DND-41 (cell line): Measurements from ENCODE around the gene BCAS3.

ENCODE experiments used
- ATAC-seq: fragments of 200-7000 bp; cut with Tn5 transposase; 3 replicates; pipeline ENCODE4 v1.9.1; 2021; ENCODE audit warnings: low read depth; ENCODE audit not compliant: insufficient read depth
- DNase-seq: peaks from one replicate; pipeline ENCODE4 v3.0.0-alpha.2; 2020
- H2AFZ ChIP-seq: 2 replicates; pipeline ENCODE4 v1.6.0; 2012; ENCODE audit warnings: low read depth, low read length
- H3K27ac ChIP-seq: 2 replicates; pipeline ENCODE4 v1.5.1; 2012; ENCODE audit warnings: low read length, inconsistent platforms
- H3K27me3 ChIP-seq: fragments of 200-600 bp; sonication (generic); 2 replicates; pipeline ENCODE4 v1.6.0; 2012; ENCODE audit warnings: low read length, mild to moderate bottlenecking, inconsistent platforms; ENCODE audit not compliant: insufficient read depth, poor library complexity
- H3K36me3 ChIP-seq: 2 replicates; pipeline ENCODE4 v1.5.1; 2012; ENCODE audit warnings: low read length, inconsistent platforms; ENCODE audit not compliant: insufficient read depth
- H3K4me1 ChIP-seq: 2 replicates; pipeline ENCODE4 v1.5.1; 2012; ENCODE audit warnings: mild to moderate bottlenecking, low read length; ENCODE audit not compliant: insufficient read depth
- H3K4me2 ChIP-seq: 2 replicates; pipeline ENCODE4 v1.6.0; 2012; ENCODE audit warnings: mild to moderate bottlenecking, moderate library complexity, low read length, inconsistent platforms; ENCODE audit not compliant: insufficient read depth
- H3K4me3 ChIP-seq, 2 experiments: fragments of 200-600 bp in 1 of 2; shearing (Covaris generic) in 1 of 2; 2 replicates each; pipeline ENCODE4 v1.5.1; 2012 to 2016; ENCODE audit warnings: inconsistent platforms in 2 of 2, low read length in 2 of 2, mild to moderate bottlenecking in 2 of 2, low read depth in 1 of 2, moderate library complexity in 1 of 2
- H3K79me2 ChIP-seq: 2 replicates; pipeline ENCODE4 v1.6.0; 2012; ENCODE audit warnings: low read length, inconsistent platforms; ENCODE audit not compliant: insufficient read depth
- H3K9ac ChIP-seq: 2 replicates; pipeline ENCODE4 v1.6.0; 2012; ENCODE audit warnings: low read depth, mild to moderate bottlenecking, inconsistent platforms, low read length, moderate library complexity
- H3K9me3 ChIP-seq: 2 replicates; pipeline ENCODE4 v1.5.1; 2012; ENCODE audit warnings: low read length, moderate library complexity, mild to moderate bottlenecking, inconsistent platforms; ENCODE audit not compliant: insufficient read depth, severe bottlenecking
- H4K20me1 ChIP-seq: 2 replicates; pipeline ENCODE4 v1.6.0; 2012; ENCODE audit warnings: low read length; ENCODE audit not compliant: insufficient read depth
- CTCF ChIP-seq: IDR thresholded peaks from 2 replicates; pipeline ENCODE4 v1.5.1; 2012; ENCODE audit warnings: borderline replicate concordance, low read length, moderate library complexity, mild to moderate bottlenecking; ENCODE audit not compliant: poor library complexity, severe bottlenecking; ENCODE audit errors: extremely low read depth
- EZH2 ChIP-seq: IDR thresholded peaks from 3 replicates; pipeline ENCODE4 v1.6.1; 2012; ENCODE audit warnings: borderline replicate concordance, low read depth, mild to moderate bottlenecking, moderate library complexity, low read length, inconsistent platforms; ENCODE audit not compliant: severe bottlenecking

The BCAS3 gene

DNA sequence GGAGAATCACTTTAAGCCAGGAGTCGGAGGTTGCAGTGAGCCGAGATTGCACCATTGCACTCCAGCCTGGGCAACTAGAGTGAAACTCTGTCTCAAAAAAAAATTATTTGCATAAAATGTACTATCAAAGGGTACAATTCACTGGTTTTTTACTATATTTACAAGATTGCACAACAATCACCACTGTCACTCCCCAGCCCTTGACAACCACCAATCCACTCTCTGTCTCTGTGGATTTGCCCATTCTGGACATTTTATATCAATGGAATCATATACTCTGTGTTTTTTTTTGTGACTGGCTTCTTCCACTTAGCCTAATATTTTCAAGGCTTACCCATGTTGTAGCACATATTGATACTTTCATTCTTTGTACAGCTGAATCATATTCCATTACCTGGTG, 740.8 kb downstream of the BCAS3 start:
- H3K36me3 ChIP-seq, result no peaks in the 10 kb centered on the region
- no peak overlapping the region for H3K4me3 ChIP-seq
- H3K4me2 ChIP-seq, result no peak overlapping the region
- H3K27ac ChIP-seq, result no peak overlapping the region
- no peak overlapping the region for H2AFZ ChIP-seq
- no peaks in the 10 kb centered on the region for H3K79me2 ChIP-seq
- H3K9ac ChIP-seq, result no peak overlapping the region
- TF ChIP-seq EZH2, result no peak
- no peak for TF ChIP-seq CTCF
- DNase-seq, result no peak
- H3K9me3 ChIP-seq, result no peaks in the 10 kb centered on the region
- no peak for ATAC-seq
- H3K27me3 ChIP-seq, result peaks cover 26% of the 10 kb centered on the region
- H3K4me1 ChIP-seq, result peaks cover 9% of the 10 kb centered on the region
- peaks cover 12% of the 10 kb centered on the region for H4K20me1 ChIP-seq

- Histone ChIP-seq H3K9ac (no peak overlapping the region), H3K4me1 (peaks cover 9% of the 10 kb centered on the region), H3K9me3 (no peaks in the 10 kb centered on the region), H3K79me2 (no peaks in the 10 kb centered on the region), H3K4me3 (no peak overlapping the region), H3K36me3 (no peaks in the 10 kb centered on the region), H3K4me2 (no peak overlapping the region), H2AFZ (no peak overlapping the region), H3K27ac (no peak overlapping the region), H3K27me3 (peaks cover 28% of the 10 kb centered on the region), H4K20me1 (peaks cover 12% of the 10 kb centered on the region)
- DNase-seq (no peak), ATAC-seq (no peak)
- TF ChIP-seq EZH2, result no peak
- no peak for TF ChIP-seq CTCF
These were observed 741.9 kb downstream of the BCAS3 start for GRCh38 chr17:61419496-61420046.

DNA sequence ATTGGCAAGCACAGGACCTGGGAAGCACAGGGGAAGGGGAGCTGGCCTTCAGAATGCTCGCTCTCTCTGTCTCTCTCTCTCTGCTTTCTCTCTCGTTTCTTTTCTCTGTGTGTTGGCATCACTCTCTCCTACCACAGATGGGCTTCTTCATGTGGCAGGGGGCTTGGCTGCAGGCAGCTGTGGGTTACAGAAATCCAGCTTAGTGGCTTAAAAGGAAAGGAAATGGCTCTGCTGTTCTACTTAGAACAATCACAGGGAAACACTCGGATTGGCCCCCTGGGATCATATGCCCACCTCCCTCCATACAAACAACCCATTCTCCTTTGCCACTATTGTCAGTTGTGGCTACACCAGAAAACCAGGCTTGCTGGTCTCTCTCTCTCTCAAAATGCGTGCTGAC, 742.4 kb downstream of the BCAS3 start:
- DNase-seq (peak; percentile 71), ATAC-seq (peak; percentile 88)
- Histone ChIP-seq H3K79me2 (no peaks in the 10 kb centered on the region), H4K20me1 (peaks cover 12% of the 10 kb centered on the region), H3K4me2 (no peak overlapping the region), H3K9me3 (no peaks in the 10 kb centered on the region), H3K27me3 (peaks cover 28% of the 10 kb centered on the region), H3K4me3 (no peak overlapping the region), H2AFZ (no peak overlapping the region), H3K4me1 (peaks cover 9% of the 10 kb centered on the region), H3K27ac (no peak overlapping the region), H3K9ac (no peak overlapping the region), H3K36me3 (no peaks in the 10 kb centered on the region)
- TF ChIP-seq CTCF (no peak), EZH2 (no peak)
